Esophagus squamous epithelium (tissue), 5 donors: ENCODE results near the gene EMB. TPM values are rescaled to one million over a fixed set of nuclear protein-coding genes. Genes with fewer than 3 reads are reported as not detected.
A peak's percentile ranks its signal among the peaks of the same experiment; 100 is the strongest.
"Not testable (repeated sequence)": the region's sequence is repeated elsewhere in the genome, so short reads cannot be mapped to it uniquely, and the experiment has no call there.

Experiments
- DNase-seq: peaks from one replicate; lab custom pipeline; 2025; lab: John Stamatoyannopoulos, UW
- H3K27ac ChIP-seq, 4 donors: fragments of 200-600 bp; sonication (generic); one replicate each; pipeline ENCODE4 v1.5.1; 2016 to 2019; ENCODE audit warnings: mild to moderate bottlenecking in 1 of 4
- H3K27me3 ChIP-seq, 4 donors: fragments of 200-600 bp; sonication (generic); 1 replicate in 3 of 4; 2 replicates in 1 of 4; pipeline versions ENCODE4 v1.5.1 to v1.6.0; 2017 to 2021; ENCODE audit warnings: antibody characterized with exemption in 1 of 4
- H3K36me3 ChIP-seq, 3 donors: fragments of 200-600 bp; sonication (generic); one replicate each; pipeline ENCODE4 v1.5.1; 2016 to 2019
- H3K4me1 ChIP-seq, 3 donors: fragments of 200-600 bp; sonication (generic); one replicate each; pipeline ENCODE4 v1.5.1; 2017 to 2019
- H3K4me3 ChIP-seq, 4 donors: fragments of 200-600 bp; sonication (generic); 1 replicate in 3 of 4; 2 replicates in 1 of 4; pipeline ENCODE4 v1.5.1; 2016 to 2019; ENCODE audit warnings: mild to moderate bottlenecking in 2 of 4, moderate library complexity in 1 of 4
- H3K9me3 ChIP-seq, 3 donors: fragments of 200-600 bp; sonication (generic); one replicate each; pipeline ENCODE4 v1.5.1; 2016 to 2019
- POLR2A ChIP-seq, 4 donors: fragments of 450-650 bp; IDR thresholded peaks; one replicate each; pipeline ENCODE4 v1.6.1; 2017; ENCODE audit warnings: antibody characterized with exemption in 4 of 4, mild to moderate bottlenecking in 4 of 4, moderate library complexity in 3 of 4
- WGBS, 2 donors: methylation state at CpG; one replicate each; pipeline ENCODE4 v1.1.5; 2018; 5-methylcytosine and 5-hydroxymethylcytosine counted together
- intact Hi-C: fragments of 100-400 bp; cut with DNase I; formaldehyde crosslinking; loops from one replicate; pipeline ENCODE4 v1.15.0; 2022
- total RNA-seq, 4 donors: library from RNA; depleted of rRNA; stranded (reverse); fragments of >200 nt; gene quantifications; one replicate each; pipeline ENCODE4 v1.1.0, GENCODE V29; 2016
- TF ChIP-seq, protein P1 (sequence below), 6 experiments: fragments of 450-650 bp in 4 of 6; fragments of 200-600 bp in 2 of 6; sonication (generic) in 2 of 6; IDR thresholded peaks; one replicate each; pipeline ENCODE4 v1.5.1; 2016 to 2019; ENCODE audit warnings: antibody characterized with exemption in 6 of 6, mild to moderate bottlenecking in 4 of 6, moderate library complexity in 4 of 6
- donor health status: DM: yes; HTN: yes; CAD: no.

The EMB gene
- total RNA-seq, result 10 to 100 TPM in 2 of 4 donors, 1 to 10 TPM in 2; 2.2 to 16.4 (median 9.4) TPM

GRCh38 chr5:50440651-50441492 lies at the start of gene EMB:
EMB (minus strand) TSS chr5:50441288; CDS start chr5:50441151, 137 bp downstream.
- H3K36me3 ChIP-seq, result no peaks in the 10 kb centered on the region
- whole genome bisulfite sequencing, 2 donors, result 0% methylated on average over 39 of the region's 80 CpGs; no CpG with 5 or more reads in 1 of the 2 donors
- peak; percentile 23 for DNase-seq
- peaks cover 0 to 10% (median 0%) of the 10 kb centered on the region in 4 donors for H3K27me3 ChIP-seq
- intact Hi-C loops, result no loop called here
- TF ChIP-seq, protein P1, sequence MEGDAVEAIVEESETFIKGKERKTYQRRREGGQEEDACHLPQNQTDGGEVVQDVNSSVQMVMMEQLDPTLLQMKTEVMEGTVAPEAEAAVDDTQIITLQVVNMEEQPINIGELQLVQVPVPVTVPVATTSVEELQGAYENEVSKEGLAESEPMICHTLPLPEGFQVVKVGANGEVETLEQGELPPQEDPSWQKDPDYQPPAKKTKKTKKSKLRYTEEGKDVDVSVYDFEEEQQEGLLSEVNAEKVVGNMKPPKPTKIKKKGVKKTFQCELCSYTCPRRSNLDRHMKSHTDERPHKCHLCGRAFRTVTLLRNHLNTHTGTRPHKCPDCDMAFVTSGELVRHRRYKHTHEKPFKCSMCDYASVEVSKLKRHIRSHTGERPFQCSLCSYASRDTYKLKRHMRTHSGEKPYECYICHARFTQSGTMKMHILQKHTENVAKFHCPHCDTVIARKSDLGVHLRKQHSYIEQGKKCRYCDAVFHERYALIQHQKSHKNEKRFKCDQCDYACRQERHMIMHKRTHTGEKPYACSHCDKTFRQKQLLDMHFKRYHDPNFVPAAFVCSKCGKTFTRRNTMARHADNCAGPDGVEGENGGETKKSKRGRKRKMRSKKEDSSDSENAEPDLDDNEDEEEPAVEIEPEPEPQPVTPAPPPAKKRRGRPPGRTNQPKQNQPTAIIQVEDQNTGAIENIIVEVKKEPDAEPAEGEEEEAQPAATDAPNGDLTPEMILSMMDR (IDR thresholded peaks at IDR 0.05), result peak in 3 of 6 experiments; percentile 17 to 35 (median 22)
- TF ChIP-seq POLR2A (IDR thresholded peaks at IDR 0.05), result peak in 1 of 4 donors; percentile 69
- H3K4me3 ChIP-seq, result peak within 1 kb of the TSS; percentile 50 to 68 (median 60)
- peak within 1 kb of the TSS; percentile 48 to 86 (median 76) for H3K27ac ChIP-seq
- H3K4me1 ChIP-seq, result peaks cover 0 to 18% (median 0%) of the 10 kb centered on the region in 3 donors
- no peaks in the 10 kb centered on the region for H3K9me3 ChIP-seq

GRCh38 chr5:50489491-50489890 lies 48.4 kb upstream of the EMB start:
- H3K9me3 ChIP-seq, H3K36me3 ChIP-seq, H3K27ac ChIP-seq, intact Hi-C loops, H3K4me1 ChIP-seq, H3K27me3 ChIP-seq, DNase-seq, H3K4me3 ChIP-seq: not testable (repeated sequence)
- 95% methylated on average over 3 of the region's 10 CpGs; no CpG with 5 or more reads in 1 of the 2 donors for WGBS, 2 donors

DNA sequence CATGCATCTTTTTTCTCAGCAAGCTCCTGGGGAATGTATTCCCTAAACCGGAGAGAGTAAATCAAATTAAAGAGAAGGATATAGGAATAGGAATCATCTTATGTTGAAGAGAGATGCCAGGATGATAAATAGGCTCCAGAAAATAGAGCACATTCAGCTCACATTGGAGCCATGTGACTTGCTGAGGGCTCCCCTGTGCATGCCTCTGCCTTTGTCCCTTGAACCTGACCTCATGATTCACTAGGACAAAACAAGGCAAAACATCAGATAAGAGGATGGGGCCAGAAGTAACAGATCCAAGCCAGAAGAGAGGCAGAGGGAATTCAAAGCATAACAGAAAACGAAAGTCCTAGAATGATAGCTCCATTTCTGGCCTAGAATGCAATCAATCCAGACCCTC lies 37.7 kb upstream of the EMB start:
- H3K4me1 ChIP-seq, DNase-seq, intact Hi-C loops, H3K4me3 ChIP-seq, H3K27ac ChIP-seq, H3K36me3 ChIP-seq, H3K9me3 ChIP-seq, H3K27me3 ChIP-seq: not testable (repeated sequence)
- WGBS, 2 donors, result 72 to 75% methylated on average over 2 of the region's 2 CpGs

GRCh38 chr5:50476549-50476948 lies 35.5 kb upstream of the EMB start:
- no peaks in the 10 kb centered on the region for H3K9me3 ChIP-seq
- no peak for TF ChIP-seq POLR2A (IDR thresholded peaks at IDR 0.05)
- TF ChIP-seq, protein P1 (IDR thresholded peaks at IDR 0.05), result no peak
- intact Hi-C loops, result no loop called here

DNA sequence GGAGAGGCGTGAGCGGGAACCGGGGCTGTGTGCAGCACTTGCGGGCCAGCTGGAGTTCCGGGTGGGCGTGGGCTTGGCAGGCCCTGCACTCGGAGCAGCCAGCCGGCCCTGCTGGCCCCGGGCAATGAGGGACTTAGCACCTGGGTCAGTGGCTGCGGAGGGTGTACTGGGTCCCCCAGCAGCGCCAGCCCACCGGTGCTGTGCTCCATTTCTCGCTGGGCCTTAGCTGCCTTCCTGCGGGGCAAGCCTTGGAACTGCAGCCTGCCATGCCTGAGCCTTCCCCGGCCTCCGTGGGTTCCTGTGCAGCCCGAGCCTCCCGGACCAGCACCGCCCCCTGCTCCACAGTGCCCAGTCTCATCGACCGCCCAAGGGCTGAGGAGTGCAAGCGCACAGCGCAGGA lies 23.9 kb upstream of the EMB start:
- intact Hi-C loops, H3K27ac ChIP-seq, H3K36me3 ChIP-seq, H3K27me3 ChIP-seq, DNase-seq, H3K4me3 ChIP-seq, H3K4me1 ChIP-seq, H3K9me3 ChIP-seq: not testable (repeated sequence)
- WGBS, 2 donors, result 93% methylated on average over 4 of the region's 23 CpGs; no CpG with 5 or more reads in 1 of the 2 donors

More at GRCh38 chr5:50476549-50476948, 35.5 kb upstream of the EMB start:
- Histone ChIP-seq H3K36me3 (no peaks in the 10 kb centered on the region), H3K27me3 (no peaks in the 10 kb centered on the region), H3K27ac (no peak overlapping the region), H3K4me3 (no peak overlapping the region), H3K4me1 (no peaks in the 10 kb centered on the region)
- 40 to 43% methylated on average over 1 of the region's 1 CpG for WGBS, 2 donors
- DNase-seq, result no peak

- no peak for DNase-seq
- H3K27me3 ChIP-seq, result no peaks in the 10 kb centered on the region
- H3K27ac ChIP-seq, result no peak overlapping the region
- intact Hi-C loops, result no loop called here
- TF ChIP-seq POLR2A (IDR thresholded peaks at IDR 0.05), result no peak
- no peaks in the 10 kb centered on the region for H3K9me3 ChIP-seq
- no peaks in the 10 kb centered on the region for H3K36me3 ChIP-seq
- 75 to 100% methylated on average over 1 of the region's 1 CpG for WGBS, 2 donors
- H3K4me3 ChIP-seq, result no peak overlapping the region
- H3K4me1 ChIP-seq, result no peaks in the 10 kb centered on the region
These were observed 22.6 kb upstream of the EMB start for GRCh38 chr5:50463726-50464125.

DNA sequence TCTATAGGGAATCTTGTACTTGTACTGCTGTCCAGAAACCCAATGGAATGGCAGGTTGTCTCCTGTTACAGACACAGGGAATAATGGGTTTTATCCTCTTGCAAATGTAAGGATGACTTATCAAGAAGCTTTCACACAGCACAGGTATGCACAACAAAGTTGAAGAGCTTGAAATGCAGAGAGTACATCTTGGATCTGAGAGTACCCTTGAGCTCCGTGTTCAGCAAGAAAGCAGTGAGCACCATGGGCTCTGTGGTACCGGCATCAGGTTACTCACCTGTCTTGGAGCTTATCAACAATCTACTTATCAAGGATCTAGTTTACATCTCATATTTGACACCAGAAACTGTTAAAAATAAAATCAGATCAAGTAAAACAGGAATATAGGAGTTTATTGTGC lies 22.0 kb upstream of the EMB start:
- H3K4me3 ChIP-seq, result no peak overlapping the region
- H3K27me3 ChIP-seq, result no peaks in the 10 kb centered on the region
- H3K36me3 ChIP-seq, result no peaks in the 10 kb centered on the region
- no peak overlapping the region for H3K27ac ChIP-seq
- DNase-seq, result no peak
- no peaks in the 10 kb centered on the region for H3K9me3 ChIP-seq
- intact Hi-C loops, result no loop called here
- 82 to 89% methylated on average over 2 of the region's 2 CpGs for WGBS, 2 donors
- TF ChIP-seq, protein P1 (IDR thresholded peaks at IDR 0.05), result no peak
- TF ChIP-seq POLR2A (IDR thresholded peaks at IDR 0.05), result no peak
- no peaks in the 10 kb centered on the region for H3K4me1 ChIP-seq

GRCh38 chr5:50462579-50462978 lies 21.5 kb upstream of the EMB start:
- H3K27ac ChIP-seq, H3K9me3 ChIP-seq, H3K27me3 ChIP-seq, H3K4me1 ChIP-seq, H3K36me3 ChIP-seq, intact Hi-C loops, H3K4me3 ChIP-seq, DNase-seq: not testable (repeated sequence)
- WGBS, 2 donors, result 78 to 92% methylated on average over 1 of the region's 1 CpG

DNA sequence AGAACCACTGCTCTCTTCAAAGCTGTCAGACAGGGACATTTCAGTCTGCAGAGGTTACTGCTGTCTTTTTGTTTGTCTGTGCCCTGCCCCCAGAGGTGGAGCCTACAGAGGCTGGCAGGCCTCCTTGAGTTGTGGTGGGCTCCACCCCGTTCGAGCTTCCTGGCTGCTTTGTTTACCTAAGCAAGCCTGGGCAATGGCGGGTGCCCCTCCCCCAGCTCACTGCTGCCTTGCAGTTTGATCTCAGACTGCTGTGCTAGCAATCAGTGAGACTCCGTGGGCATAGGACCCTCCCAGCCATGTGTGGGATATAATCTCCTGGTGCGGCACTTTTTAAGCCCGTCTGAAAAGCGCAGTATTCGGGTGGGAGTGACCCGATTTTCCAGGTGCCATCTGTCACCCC lies 17.3 kb upstream of the EMB start:
- WGBS, 2 donors, result 49% methylated on average over 6 of the region's 9 CpGs; no CpG with 5 or more reads in 1 of the 2 donors
- H3K4me1 ChIP-seq, intact Hi-C loops, H3K9me3 ChIP-seq, H3K27ac ChIP-seq, H3K4me3 ChIP-seq, DNase-seq, H3K36me3 ChIP-seq, H3K27me3 ChIP-seq: not testable (repeated sequence)

DNA sequence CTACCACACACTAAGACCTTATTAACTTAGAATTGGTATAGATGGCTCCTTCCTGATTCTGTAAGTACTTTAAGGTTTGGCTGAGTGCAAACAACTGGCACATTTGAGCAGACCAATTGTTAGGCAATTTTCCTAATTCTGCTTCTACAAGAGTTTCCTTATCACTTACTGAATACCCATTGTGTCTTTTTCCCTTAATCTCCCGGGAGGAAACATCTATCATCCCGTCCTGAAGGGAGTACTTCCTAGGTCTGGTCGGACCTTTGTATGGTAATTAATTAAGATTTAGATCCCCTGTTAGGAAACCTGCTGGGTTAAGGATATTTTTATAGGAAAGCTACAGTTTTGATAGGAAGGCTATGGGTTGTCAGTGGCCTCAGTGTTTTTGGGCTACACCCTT lies 8.2 kb upstream of the EMB start:
- intact Hi-C loops, H3K27me3 ChIP-seq, H3K27ac ChIP-seq, H3K4me3 ChIP-seq, H3K36me3 ChIP-seq, DNase-seq, H3K9me3 ChIP-seq, H3K4me1 ChIP-seq: not testable (repeated sequence)
- WGBS, 2 donors, result 22 to 32% methylated on average over 2 to 3 of the region's 3 CpGs
